GM12865 (cell line): ENCODE measurements around the gene PFKFB4.
"Not testable (repeated sequence)": the region's sequence is repeated elsewhere in the genome, so short reads cannot be mapped to it uniquely, and the experiment has no call there.

Experiments
- DNase-seq: peaks from one replicate; pipeline ENCODE4 v3.0.0; 2010; ENCODE audit warnings: low read depth
- H3K4me3 ChIP-seq: 2 replicates; pipeline ENCODE4 v1.5.1; 2011; ENCODE audit warnings: mild to moderate bottlenecking, low read depth, low read length, control low read depth
- CTCF ChIP-seq: IDR thresholded peaks from 2 replicates; pipeline ENCODE4 v1.5.1; 2011; ENCODE audit warnings: low read length, control low read depth, low read depth, inconsistent platforms; ENCODE audit not compliant: insufficient read depth; ENCODE audit errors: missing control alignments

Gene PFKFB4

GRCh38 chr3:48502121-48502520 lies 54.5 kb downstream of the PFKFB4 start:
- H3K4me3 ChIP-seq, result no peak overlapping the region
- TF ChIP-seq CTCF, result no peak
- no peak for DNase-seq

GRCh38 chr3:48501196-48501595 lies 55.4 kb downstream of the PFKFB4 start:
- no peak overlapping the region for H3K4me3 ChIP-seq
- no peak for TF ChIP-seq CTCF
- DNase-seq, result no peak

GRCh38 chr3:48500656-48501055 lies 55.9 kb downstream of the PFKFB4 start:
- no peak overlapping the region for H3K4me3 ChIP-seq
- DNase-seq, result no peak
- no peak for TF ChIP-seq CTCF

- TF ChIP-seq CTCF, result no peak
- DNase-seq, result no peak
- no peak overlapping the region for H3K4me3 ChIP-seq
These were observed 63.5 kb downstream of the PFKFB4 start for GRCh38 chr3:48493203-48493501.

- H3K4me3 ChIP-seq, result no peak overlapping the region
- DNase-seq, result peak; percentile 37
- TF ChIP-seq CTCF, result no peak
These were observed 64.0 kb downstream of the PFKFB4 start for GRCh38 chr3:48492461-48493202.

GRCh38 chr3:48486952-48487351 lies 69.7 kb downstream of the PFKFB4 start:
- DNase-seq, result no peak
- TF ChIP-seq CTCF, result no peak
- H3K4me3 ChIP-seq, result no peak overlapping the region

GRCh38 chr3:48482822-48483221 lies 73.8 kb downstream of the PFKFB4 start:
- not testable (repeated sequence) for H3K4me3 ChIP-seq, DNase-seq

GRCh38 chr3:48480891-48481290 lies 75.7 kb downstream of the PFKFB4 start:
- not testable (repeated sequence) for DNase-seq, H3K4me3 ChIP-seq
